H9 (cell line): ENCODE results near the gene CDH4. TPM values are rescaled to one million over a fixed set of nuclear protein-coding genes. Genes with fewer than 3 reads are reported as not detected.

Experiments used
- DNase-seq: peaks from one replicate; pipeline ENCODE4 v3.0.0-alpha.2; 2017
- H2AFZ ChIP-seq: one replicate; pipeline ENCODE4 v1.6.1; 2013; ENCODE audit warnings: mild to moderate bottlenecking, low read length, control low read depth, moderate library complexity
- H2AK5ac ChIP-seq: 2 replicates; pipeline ENCODE4 v1.6.1; 2013; ENCODE audit warnings: low read length, control low read depth, mixed read lengths; ENCODE audit not compliant: insufficient read length
- H2BK120ac ChIP-seq: one replicate; pipeline ENCODE4 v1.6.1; 2013; ENCODE audit warnings: low read depth, mild to moderate bottlenecking, low read length, control low read depth, inconsistent platforms; ENCODE audit not compliant: poor library complexity, severe bottlenecking
- H2BK12ac ChIP-seq: 2 replicates; pipeline ENCODE4 v1.6.1; 2013; ENCODE audit warnings: low read length, control low read depth, mixed read lengths, low read depth; ENCODE audit not compliant: insufficient read length
- H2BK15ac ChIP-seq: 2 replicates; pipeline ENCODE4 v1.6.1; 2013; ENCODE audit warnings: low read depth, low read length, control low read depth
- H2BK20ac ChIP-seq: one replicate; pipeline ENCODE4 v1.6.1; 2013; ENCODE audit warnings: low read depth, mild to moderate bottlenecking, low read length, control low read depth, inconsistent platforms; ENCODE audit not compliant: poor library complexity, severe bottlenecking
- H2BK5ac ChIP-seq: 2 replicates; pipeline ENCODE4 v1.6.1; 2013; ENCODE audit warnings: low read length, control low read depth, mixed read lengths; ENCODE audit not compliant: insufficient read length
- H3K14ac ChIP-seq: 2 replicates; pipeline ENCODE4 v1.6.1; 2013; ENCODE audit warnings: low read length, control low read depth; ENCODE audit not compliant: insufficient read depth
- H3K18ac ChIP-seq: 2 replicates; pipeline ENCODE4 v1.6.1; 2013; ENCODE audit warnings: low read depth, mild to moderate bottlenecking, mixed read lengths, low read length, control low read depth; ENCODE audit not compliant: insufficient read length
- H3K23ac ChIP-seq: 2 replicates; pipeline ENCODE4 v1.6.1; 2013; ENCODE audit warnings: low read length, control low read depth, mixed read lengths, low read depth; ENCODE audit not compliant: insufficient read length
- H3K23me2 ChIP-seq: 2 replicates; pipeline ENCODE4 v1.6.1; 2013; ENCODE audit warnings: low read depth, mild to moderate bottlenecking, mixed read lengths, low read length, control low read depth; ENCODE audit not compliant: insufficient read length, poor library complexity, severe bottlenecking
- H3K27ac ChIP-seq: 2 replicates; pipeline ENCODE4 v1.5.1; 2013; ENCODE audit warnings: low read length, control low read depth, mixed read lengths, low read depth; ENCODE audit not compliant: insufficient read length
- H3K27me3 ChIP-seq: 2 replicates; pipeline ENCODE4 v1.6.1; 2013; ENCODE audit warnings: low read length, control low read depth, inconsistent platforms; ENCODE audit not compliant: insufficient read depth
- H3K4ac ChIP-seq: 2 replicates; pipeline ENCODE4 v1.6.1; 2013; ENCODE audit warnings: low read depth, mild to moderate bottlenecking, control low read depth, inconsistent platforms, low read length, moderate library complexity
- H3K4me1 ChIP-seq: 2 replicates; pipeline ENCODE4 v1.6.1; 2013; ENCODE audit warnings: low read length, control low read depth, inconsistent platforms; ENCODE audit not compliant: insufficient read depth
- H3K4me2 ChIP-seq: 2 replicates; pipeline ENCODE4 v1.6.1; 2013; ENCODE audit warnings: low read length, control low read depth, mixed read lengths; ENCODE audit not compliant: insufficient read length, insufficient read depth
- H3K56ac ChIP-seq: 2 replicates; pipeline ENCODE4 v1.6.1; 2013; ENCODE audit warnings: low read depth, mild to moderate bottlenecking, mixed read lengths, low read length, control low read depth; ENCODE audit not compliant: insufficient read length
- H3K79me1 ChIP-seq: 2 replicates; pipeline ENCODE4 v1.6.1; 2013; ENCODE audit warnings: low read depth, mild to moderate bottlenecking, moderate library complexity, low read length, control low read depth, inconsistent platforms; ENCODE audit not compliant: insufficient read depth, poor library complexity, severe bottlenecking
- H3K79me2 ChIP-seq: 2 replicates; pipeline ENCODE4 v1.6.1; 2013; ENCODE audit warnings: low read length, control low read depth, inconsistent platforms; ENCODE audit not compliant: insufficient read depth
- H3K9ac ChIP-seq: 2 replicates; pipeline ENCODE4 v1.6.1; 2013; ENCODE audit warnings: low read length, control low read depth, mixed read lengths; ENCODE audit not compliant: insufficient read length; ENCODE audit errors: extremely low read depth
- H3K9me3 ChIP-seq: one replicate; pipeline ENCODE4 v1.6.1; 2013; ENCODE audit warnings: low read depth, low read length, inconsistent platforms; ENCODE audit not compliant: control insufficient read depth
- H3T11ph ChIP-seq: one replicate; pipeline ENCODE4 v1.6.1; 2013; ENCODE audit warnings: mild to moderate bottlenecking, low read length, control low read depth, inconsistent platforms
- H4K20me1 ChIP-seq: one replicate; pipeline ENCODE4 v1.6.1; 2013; ENCODE audit not compliant: control insufficient read depth, insufficient read length, insufficient read depth
- H4K5ac ChIP-seq: 2 replicates; pipeline ENCODE4 v1.6.1; 2013; ENCODE audit warnings: low read depth, mild to moderate bottlenecking, mixed read lengths, low read length, control low read depth; ENCODE audit not compliant: insufficient read length
- H4K8ac ChIP-seq: replicated peaks from 2 replicates; pipeline ENCODE4 v1.6.1; 2013; ENCODE audit warnings: low read length, control low read depth, mixed read lengths, low read depth; ENCODE audit not compliant: insufficient read length
- H4K91ac ChIP-seq: 2 replicates; pipeline ENCODE4 v1.6.1; 2013; ENCODE audit warnings: low read depth, mild to moderate bottlenecking, moderate library complexity, mixed read lengths, low read length, control low read depth; ENCODE audit not compliant: insufficient read length
- H3K27ac Mint-ChIP-seq, 3 experiments: 2 replicates in 2 of 3; 3 replicates in 1 of 3; pipeline ENCODE4 v1.8.0; 2020 to 2021; ENCODE audit warnings: mixed read lengths in 3 of 3, mild to moderate bottlenecking in 1 of 3, moderate library complexity in 1 of 3
- H3K27me3 Mint-ChIP-seq: 2 replicates; pipeline ENCODE4 v1.8.0; 2021; ENCODE audit warnings: low read depth, mild to moderate bottlenecking, moderate library complexity, mixed read lengths
- H3K36me3 Mint-ChIP-seq, 3 experiments: 2 replicates in 2 of 3; 3 replicates in 1 of 3; pipeline ENCODE4 v1.8.0; 2020 to 2021; ENCODE audit warnings: low read depth in 3 of 3, mixed read lengths in 3 of 3; ENCODE audit not compliant: insufficient read depth in 1 of 3
- H3K4me1 Mint-ChIP-seq, 2 experiments: 2 replicates each; pipeline ENCODE4 v1.8.0; 2020; ENCODE audit warnings: mixed read lengths in 2 of 2
- H3K4me3 Mint-ChIP-seq, 2 experiments: 2 replicates in 1 of 2; 3 replicates in 1 of 2; pipeline ENCODE4 v1.8.0; 2020 to 2021; ENCODE audit warnings: mild to moderate bottlenecking in 2 of 2, mixed read lengths in 2 of 2, moderate library complexity in 1 of 2
- H3K9me3 Mint-ChIP-seq, 2 experiments: 2 replicates in 1 of 2; 3 replicates in 1 of 2; pipeline ENCODE4 v1.8.0; 2020; ENCODE audit warnings: mild to moderate bottlenecking in 2 of 2, mixed read lengths in 2 of 2, moderate library complexity in 1 of 2
- CTCF ChIP-seq: fragments of 200-600 bp; sonication (generic); conservative IDR thresholded peaks from 3 replicates; pipeline ENCODE4 v1.8.0; 2021; ENCODE audit warnings: antibody characterized with exemption, mild to moderate bottlenecking
- WGBS: extraction: QIAGEN DNeasy Blood & Tissue Kit; methylation state at CpG from one replicate; pipeline ENCODE4 v1.1.7; 2013; ENCODE audit warnings: missing lambda C conversion rate, low lambda C conversion rate, mixed read lengths; ENCODE audit not compliant: insufficient read length; ENCODE audit errors: extremely low coverage; 5-methylcytosine and 5-hydroxymethylcytosine counted together
- total RNA-seq: library from RNA; stranded (reverse); gene quantifications from 2 replicates; pipeline ENCODE4 v1.2.1, GENCODE V29; 2021

The CDH4 gene
- total RNA-seq, 1 experiment from 2014 or later, result 3.0 TPM

GRCh38 chr20:61534346-61534745, 282.3 kb downstream of the CDH4 start:
- Histone ChIP-seq H3K14ac (no peak overlapping the region), H3K23ac (no peak overlapping the region), H2BK15ac (no peak overlapping the region), H4K8ac (no peak overlapping the region), H2AFZ (no peak overlapping the region), H2BK12ac (no peak overlapping the region), H3T11ph (no peak overlapping the region), H2BK120ac (no peak overlapping the region), H3K27me3 (no peaks in the 10 kb centered on the region), H3K79me2 (no peaks in the 10 kb centered on the region), H2AK5ac (no peak overlapping the region), H2BK20ac (no peak overlapping the region), H3K4ac (no peak overlapping the region), H3K23me2 (no peaks in the 10 kb centered on the region), H3K18ac (no peak overlapping the region), H3K9me3 (no peaks in the 10 kb centered on the region), H4K91ac (no peak overlapping the region), H3K4me2 (no peak overlapping the region), H2BK5ac (no peak overlapping the region), H3K9ac (no peak overlapping the region), H4K20me1 (no peaks in the 10 kb centered on the region), H3K56ac (no peak overlapping the region), H3K4me1 (no peaks in the 10 kb centered on the region), H3K79me1 (no peaks in the 10 kb centered on the region), H3K27ac (no peak overlapping the region), H4K5ac (no peak overlapping the region)
- H3K9me3 Mint-ChIP-seq, result no peaks in the 10 kb centered on the region
- peaks cover 7 to 10% of the 10 kb centered on the region in 2 experiments for H3K4me1 Mint-ChIP-seq
- no peaks in the 10 kb centered on the region for H3K36me3 Mint-ChIP-seq
- no peak overlapping the region for H3K4me3 Mint-ChIP-seq
- no peak for DNase-seq
- WGBS, result no CpG with 5 or more reads among the region's 10 CpGs
- no peak for TF ChIP-seq CTCF
- H3K27me3 Mint-ChIP-seq, result peaks cover 11% of the 10 kb centered on the region
- H3K27ac Mint-ChIP-seq, result no peak overlapping the region
